T-cell (primary cell): ENCODE results near the gene MARCKSL1. TPM values are rescaled to one million over a fixed set of nuclear protein-coding genes. Genes with fewer than 3 reads are reported as not detected.

Source experiments
- ATAC-seq, 4 experiments: fragments of 200-7000 bp in 3 of 4; fragments of 150-1000 bp in 1 of 4; cut with Tn5 transposase; replicated peaks in 1 of 4; 1 replicate in 3 of 4; 2 replicates in 1 of 4; pipeline ENCODE4 v1.10.0; 2021; ENCODE audit warnings: moderate library complexity in 3 of 4, mild to moderate bottlenecking in 2 of 4, moderate number of reproducible peaks in 1 of 4
- CTCF ChIA-PET, 2 donors: fragments of 300-600 bp; sonication (Branson Sonifier 250); formaldehyde crosslinking; loops; one replicate each; lab custom pipeline; 2022; ENCODE audit warnings: antibody characterized with exemption in 2 of 2; lab: Charles Lee
- POLR2A ChIA-PET, 2 donors: fragments of 300-600 bp; sonication (Branson Sonifier 250); formaldehyde crosslinking; loops; one replicate each; lab custom pipeline; 2022; ENCODE audit warnings: antibody characterized with exemption in 2 of 2; lab: Charles Lee
- DNase-seq, 35 experiments: peaks; one replicate each; pipeline versions ENCODE4 v3.0.0 to v3.0.0-alpha.2; 2013 to 2023
- H3K27ac ChIP-seq: one replicate; pipeline ENCODE4 v1.5.1; 2013; ENCODE audit warnings: low read length
- H3K27me3 ChIP-seq, 2 experiments: replicated peaks in 1 of 2; 1 replicate in 1 of 2; 2 replicates in 1 of 2; pipeline versions ENCODE4 v1.6.1 to v1.7.0; 2013; ENCODE audit warnings: low read length in 1 of 2, mixed read lengths in 1 of 2; ENCODE audit not compliant: control insufficient read depth in 2 of 2, insufficient read depth in 2 of 2; ENCODE audit errors: extremely low read depth in 1 of 2
- H3K36me3 ChIP-seq, 2 donors: 1 replicate in 1 of 2; 2 replicates in 1 of 2; pipeline versions ENCODE4 v1.6.1 to v1.7.0; 2013; ENCODE audit warnings: low read length in 1 of 2; ENCODE audit not compliant: control insufficient read depth in 2 of 2, insufficient read depth in 1 of 2; ENCODE audit errors: extremely low read depth in 1 of 2
- H3K4me1 ChIP-seq, 2 experiments: 1 replicate in 1 of 2; 2 replicates in 1 of 2; pipeline versions ENCODE4 v1.6.1 to v1.7.0; 2013; ENCODE audit warnings: low read length in 2 of 2, mixed read lengths in 1 of 2; ENCODE audit not compliant: insufficient read depth in 2 of 2, control insufficient read depth in 1 of 2; ENCODE audit errors: extremely low read depth in 1 of 2
- H3K4me3 ChIP-seq, 2 donors: 1 replicate in 1 of 2; 2 replicates in 1 of 2; pipeline versions ENCODE4 v1.5.1 to v1.7.0; 2013; ENCODE audit warnings: mild to moderate bottlenecking in 2 of 2, low read length in 1 of 2, moderate library complexity in 1 of 2; ENCODE audit not compliant: control insufficient read depth in 1 of 2; ENCODE audit errors: extremely low read depth in 1 of 2
- H3K9me3 ChIP-seq: 2 replicates; pipeline ENCODE4 v1.7.0; 2013
- H3K27ac Mint-ChIP-seq, 2 donors: one replicate each; pipeline ENCODE4 v1.8.0; 2020 to 2021; ENCODE audit warnings: mild to moderate bottlenecking in 2 of 2, mixed read lengths in 2 of 2
- H3K27me3 Mint-ChIP-seq, 2 donors: one replicate each; pipeline ENCODE4 v1.8.0; 2021 to 2022; ENCODE audit warnings: mixed read lengths in 2 of 2
- H3K36me3 Mint-ChIP-seq: one replicate; pipeline ENCODE4 v1.8.0; 2021; ENCODE audit warnings: mixed read lengths
- H3K4me1 Mint-ChIP-seq, 3 donors: one replicate each; pipeline ENCODE4 v1.8.0; 2020 to 2022; ENCODE audit warnings: mixed read lengths in 3 of 3, mild to moderate bottlenecking in 1 of 3
- H3K4me3 Mint-ChIP-seq, 3 donors: one replicate each; pipeline ENCODE4 v1.8.0; 2020 to 2022; ENCODE audit warnings: mild to moderate bottlenecking in 3 of 3, mixed read lengths in 3 of 3, moderate library complexity in 3 of 3
- H3K9me3 Mint-ChIP-seq, 3 donors: one replicate each; pipeline ENCODE4 v1.8.0; 2020 to 2022; ENCODE audit warnings: mixed read lengths in 3 of 3
- WGBS: methylation state at CpG from one replicate; pipeline ENCODE4 v1.1.5; 2013; ENCODE audit warnings: missing lambda C conversion rate; ENCODE audit not compliant: insufficient coverage; 5-methylcytosine and 5-hydroxymethylcytosine counted together
- total RNA-seq, 35 experiments: library from RNA in 6 of 35; stranded (reverse) in 6 of 35; fragments of 120-200 nt in 1 of 35; gene quantifications; one replicate each; pipeline versions ENCODE4 v1.2.1 to v1.2.4 and lab custom pipeline; 2013 to 2026

The MARCKSL1 gene
- total RNA-seq, 5 donors from 2014 or later (not counting 1 experiment from before 2014, with no cell fraction given) = 28.1 to 46.5 (median 41.4) TPM

- Mint-ChIP-seq H3K9me3 (no peaks in the 10 kb centered on the region), H3K36me3 (peaks cover 30% of the 10 kb centered on the region), H3K27me3 (no peaks in the 10 kb centered on the region), H3K4me3 (peak overlapping the region in 1 of 3 donors; percentile 2), H3K27ac (peak overlapping the region; percentile 60 to 68), H3K4me1 (peaks cover 19 to 27% (median 21%) of the 10 kb centered on the region in 3 donors)
- Histone ChIP-seq H3K4me3 (no peak overlapping the region), H3K4me1 (peaks cover 10 to 16% of the 10 kb centered on the region in 2 experiments), H3K9me3 (no peaks in the 10 kb centered on the region), H3K27ac (no peak overlapping the region), H3K27me3 (no peaks in the 10 kb centered on the region), H3K36me3 (peaks cover 7 to 60% of the 10 kb centered on the region in 2 donors)
- 0% methylated on average over 2 of the region's 5 CpGs for WGBS
- CTCF ChIA-PET = interaction anchor here (0.5 to 1.5 kb wide), 7 partner anchors 22 to 157 kb away, joined by 3 to 9 read pairs (median 3); partner anchors contain the start of genes BSDC1 (in 1 of the 2) and MARCKSL1 (in 1 of the 2)
- DNase-seq (peak; percentile 26 to 82 (median 50)), ATAC-seq (peak; percentile 85 to 95 (median 92))
- POLR2A ChIA-PET = interaction anchor here in 1 of 2 donors (0.6 to 1.3 kb wide), 3 partner anchors 22 to 37 kb away, joined by 3 to 7 read pairs (median 5); partner anchors contain the start of genes BSDC1 and MARCKSL1
These were observed 36.2 kb upstream of the MARCKSL1 start for GRCh38 chr1:32372149-32372756.

- no peak for ATAC-seq
- H3K36me3 ChIP-seq = peaks cover 12 to 57% of the 10 kb centered on the region in 2 donors
- Mint-ChIP-seq H3K36me3 (peaks cover 31% of the 10 kb centered on the region), H3K4me1 (peaks cover 16 to 17% (median 17%) of the 10 kb centered on the region in 3 donors), H3K27ac (no peak overlapping the region), H3K4me3 (no peak overlapping the region), H3K27me3 (no peaks in the 10 kb centered on the region), H3K9me3 (no peaks in the 10 kb centered on the region)
- H3K4me3 ChIP-seq = no peak overlapping the region
- H3K27me3 ChIP-seq = no peaks in the 10 kb centered on the region
- WGBS = 83% methylated on average over 2 of the region's 7 CpGs
- peaks cover 10 to 16% of the 10 kb centered on the region in 2 experiments for H3K4me1 ChIP-seq
- POLR2A ChIA-PET = interaction anchor here in 1 of 2 donors (0.5 to 0.8 kb wide), 3 partner anchors 20 to 223 kb away, joined by 3 to 9 read pairs (median 4); partner anchors contain the start of gene BSDC1
- DNase-seq = no peak
- CTCF ChIA-PET = no interaction called here
- no peaks in the 10 kb centered on the region for H3K9me3 ChIP-seq
- no peak overlapping the region for H3K27ac ChIP-seq
These were observed 32.0 kb upstream of the MARCKSL1 start for GRCh38 chr1:32367912-32368635.

- Mint-ChIP-seq H3K27me3 (peaks cover 0 to 6% of the 10 kb centered on the region in 2 donors), H3K36me3 (peaks cover 28% of the 10 kb centered on the region), H3K27ac (peak overlapping the region in 1 of 2 donors; percentile 43), H3K9me3 (no peaks in the 10 kb centered on the region), H3K4me3 (no peak overlapping the region), H3K4me1 (peaks cover 11 to 14% (median 13%) of the 10 kb centered on the region in 3 donors)
- peaks cover 0 to 7% of the 10 kb centered on the region in 2 experiments for H3K27me3 ChIP-seq
- ATAC-seq (no peak), DNase-seq (no peak)
- ChIA-PET POLR2A (interaction anchor here in 1 of 2 donors (1.1 kb wide), 1 partner anchor 29 kb away, joined by 5 read pairs; the partner anchor contains the start of gene MARCKSL1), CTCF (interaction anchor here in 1 of 2 donors (0.6 to 0.8 kb wide), 2 partner anchors 126 to 193 kb away, joined by 3 to 4 read pairs; no protein-coding TSS in a partner anchor)
- 83% methylated on average over 5 of the region's 6 CpGs for WGBS
- peaks cover 8 to 54% of the 10 kb centered on the region in 2 donors for H3K36me3 ChIP-seq
- H3K4me1 ChIP-seq = peaks cover 3 to 17% of the 10 kb centered on the region in 2 experiments
- no peak overlapping the region for H3K4me3 ChIP-seq
- no peaks in the 10 kb centered on the region for H3K9me3 ChIP-seq
- H3K27ac ChIP-seq = no peak overlapping the region
These were observed 29.4 kb upstream of the MARCKSL1 start for GRCh38 chr1:32365445-32365844.

- peaks cover 8 to 54% of the 10 kb centered on the region in 2 donors for H3K36me3 ChIP-seq
- peaks cover 28% of the 10 kb centered on the region for H3K36me3 Mint-ChIP-seq
- ATAC-seq = no peak
These were observed 28.8 kb upstream of the MARCKSL1 start for GRCh38 chr1:32364836-32365235.

GRCh38 chr1:32363713-32364112 is 27.7 kb upstream of the MARCKSL1 start:
- Mint-ChIP-seq H3K4me1 (peaks cover 19 to 30% (median 24%) of the 10 kb centered on the region in 3 donors), H3K4me3 (peak overlapping the region in 1 of 3 donors; percentile 42)
- POLR2A ChIA-PET = no interaction called here

More at GRCh38 chr1:32364836-32365235, 28.8 kb upstream of the MARCKSL1 start:
- H3K4me1 Mint-ChIP-seq = peaks cover 13 to 20% (median 17%) of the 10 kb centered on the region in 3 donors
- no peak for DNase-seq
- H3K4me3 Mint-ChIP-seq = no peak overlapping the region
- no peak overlapping the region for H3K27ac ChIP-seq
- no peaks in the 10 kb centered on the region for H3K9me3 Mint-ChIP-seq
- peaks cover 4 to 22% of the 10 kb centered on the region in 2 experiments for H3K4me1 ChIP-seq
- peaks cover 0 to 8% of the 10 kb centered on the region in 2 experiments for H3K27me3 ChIP-seq
- ChIA-PET POLR2A (interaction anchor here in 1 of 2 donors (0.6 kb wide), 1 partner anchor 64 kb away, joined by 3 read pairs; no protein-coding TSS in a partner anchor), CTCF (no interaction called here)
- no peak overlapping the region for H3K4me3 ChIP-seq
- H3K27me3 Mint-ChIP-seq = peaks cover 0 to 6% of the 10 kb centered on the region in 2 donors
- WGBS = 96% methylated on average over 3 of the region's 5 CpGs
- H3K27ac Mint-ChIP-seq = no peak overlapping the region
- no peaks in the 10 kb centered on the region for H3K9me3 ChIP-seq

More at GRCh38 chr1:32363713-32364112, 27.7 kb upstream of the MARCKSL1 start:
- H3K9me3 Mint-ChIP-seq = no peaks in the 10 kb centered on the region
- H3K27me3 Mint-ChIP-seq = peaks cover 0 to 6% of the 10 kb centered on the region in 2 donors
- H3K4me1 ChIP-seq = peaks cover 8 to 29% of the 10 kb centered on the region in 2 experiments
- H3K27me3 ChIP-seq = peaks cover 0 to 8% of the 10 kb centered on the region in 2 experiments
- ATAC-seq = no peak
- no peak for DNase-seq
- no peak overlapping the region for H3K27ac ChIP-seq
- H3K4me3 ChIP-seq = no peak overlapping the region
- peaks cover 23% of the 10 kb centered on the region for H3K36me3 Mint-ChIP-seq
- H3K27ac Mint-ChIP-seq = no peak overlapping the region
- no peaks in the 10 kb centered on the region for H3K9me3 ChIP-seq
- 93% methylated on average over 10 of the region's 12 CpGs for WGBS
- peaks cover 8 to 45% of the 10 kb centered on the region in 2 donors for H3K36me3 ChIP-seq
- CTCF ChIA-PET = no interaction called here
